LoVo (cell line): Measurements from ENCODE around the gene MAOA.
A peak's percentile ranks its signal among the peaks of the same experiment; 100 is the strongest.
"Not testable (repeated sequence)": the region's sequence is repeated elsewhere in the genome, so short reads cannot be mapped to it uniquely, and the experiment has no call there.

Experiments used
- DNase-seq: peaks from one replicate; pipeline ENCODE4 v3.0.0-alpha.2; 2016; ENCODE audit warnings: low spot score

The MAOA gene

DNA sequence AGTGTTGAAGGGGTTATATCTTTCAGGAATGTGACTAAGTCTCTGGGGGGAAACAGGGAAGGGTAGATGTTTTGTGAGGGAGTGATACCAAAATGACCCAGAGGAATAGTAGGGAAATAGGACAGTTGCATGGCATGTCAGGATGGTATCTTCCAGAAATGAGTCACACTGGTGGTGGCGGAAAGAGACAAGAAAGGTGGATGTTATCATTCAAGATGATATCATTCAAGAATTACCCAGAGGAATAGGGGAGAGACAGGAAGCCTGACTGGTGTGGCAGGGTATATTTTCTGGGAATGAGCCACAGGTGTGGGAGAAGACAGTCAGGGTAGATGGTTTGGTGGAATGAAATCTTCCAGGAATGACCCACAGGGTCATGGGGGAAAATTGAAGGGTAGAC, 61.1 kb downstream of the MAOA start:
- DNase-seq: no peak

DNA sequence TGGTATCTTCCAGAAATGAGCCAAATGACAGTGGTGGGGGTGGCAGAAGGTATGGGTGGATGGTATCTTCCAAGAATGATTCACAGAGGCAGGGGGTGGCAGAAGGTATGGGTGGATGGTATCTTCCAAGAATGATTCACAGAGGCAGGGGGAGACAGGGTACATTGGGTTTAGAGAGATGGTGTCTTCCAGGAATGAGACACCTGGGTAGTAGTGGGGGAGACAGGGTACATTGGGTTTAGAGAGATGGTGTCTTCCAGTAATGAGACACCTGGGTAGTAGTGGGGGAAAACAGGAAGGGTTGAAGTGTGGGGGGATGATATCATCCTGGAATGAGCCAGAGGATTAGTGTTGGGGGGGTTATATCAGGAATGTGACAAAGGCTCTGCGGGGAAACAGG, 62.0 kb downstream of the MAOA start:
- no peak for DNase-seq

DNA sequence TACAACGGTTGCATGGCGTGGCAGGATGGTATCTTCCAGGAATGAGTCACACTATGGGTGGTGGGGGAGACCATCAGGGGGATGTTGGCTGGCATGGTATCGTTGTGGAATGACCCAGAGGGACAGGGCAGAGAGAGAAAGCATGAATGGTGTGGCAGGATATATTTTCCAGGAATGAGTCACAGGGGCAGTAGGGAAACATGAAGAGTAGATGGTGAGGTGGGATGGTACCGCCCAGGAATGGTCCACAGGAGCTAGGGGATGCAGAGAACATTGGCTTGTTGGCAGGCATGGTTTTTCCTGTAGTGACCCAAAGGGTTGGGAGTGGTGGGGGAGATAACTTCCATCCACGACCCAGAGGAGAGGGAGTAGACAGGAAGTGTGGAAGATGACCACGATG, 62.4 kb downstream of the MAOA start:
- DNase-seq: no peak

DNA sequence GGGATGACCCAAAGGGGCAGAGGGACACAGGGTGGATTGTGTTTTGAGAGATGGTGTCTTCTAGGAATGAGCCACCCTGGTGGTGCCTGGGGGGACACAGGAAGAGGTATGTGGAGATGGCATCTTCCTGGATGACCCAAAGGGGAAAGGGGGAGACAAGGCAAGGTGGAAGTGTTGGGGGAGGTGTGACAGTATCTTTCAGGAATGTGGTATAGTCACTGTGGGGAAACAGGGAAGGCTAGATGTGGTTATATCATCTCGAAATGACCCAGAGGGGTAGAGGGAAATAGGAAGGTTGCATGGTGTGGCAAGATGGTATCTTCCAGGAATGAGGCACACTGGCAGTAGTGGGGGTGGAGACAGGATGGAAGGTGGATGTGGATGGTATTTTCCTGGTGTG, 62.9 kb downstream of the MAOA start:
- no peak for DNase-seq

DNA sequence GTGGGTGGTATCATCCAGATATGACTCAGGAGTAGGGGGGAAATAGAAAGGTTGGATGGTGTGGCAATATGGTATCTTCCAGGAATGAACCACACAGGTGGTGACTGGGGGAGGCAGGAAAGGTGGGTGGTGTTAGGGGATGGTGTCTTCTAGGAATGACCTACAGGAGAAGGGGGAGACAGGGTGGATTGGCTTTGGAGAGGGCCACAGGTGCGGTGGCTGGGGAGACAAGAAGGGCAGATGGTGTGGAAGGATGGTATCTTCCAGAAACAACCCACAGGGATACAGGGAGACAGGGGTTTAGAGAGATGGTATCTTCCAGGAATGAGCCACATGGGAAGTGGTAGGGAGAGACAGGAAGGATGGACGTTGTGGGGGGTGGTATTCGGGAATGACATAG, 64.0 kb downstream of the MAOA start:
- DNase-seq: no peak

DNA sequence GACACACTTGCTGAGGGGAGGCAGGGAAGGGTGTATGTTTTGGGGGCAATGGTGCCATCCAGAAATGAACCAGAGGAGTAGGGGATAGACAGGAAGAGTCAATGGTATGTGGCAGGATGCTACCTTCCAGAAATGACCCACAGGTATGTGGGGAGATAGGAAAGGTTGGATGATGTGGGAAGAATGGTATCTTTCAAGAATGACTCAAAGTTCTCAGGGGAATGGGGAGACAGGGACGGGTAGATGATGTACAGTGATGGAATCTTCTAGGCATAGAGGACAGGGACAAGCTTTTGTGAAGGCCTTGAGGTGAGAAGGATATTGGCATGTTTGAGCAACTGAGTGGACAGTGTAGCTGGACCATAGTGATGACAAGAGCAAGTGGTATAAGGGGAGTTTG, 64.9 kb downstream of the MAOA start:
- DNase-seq: no peak

DNA sequence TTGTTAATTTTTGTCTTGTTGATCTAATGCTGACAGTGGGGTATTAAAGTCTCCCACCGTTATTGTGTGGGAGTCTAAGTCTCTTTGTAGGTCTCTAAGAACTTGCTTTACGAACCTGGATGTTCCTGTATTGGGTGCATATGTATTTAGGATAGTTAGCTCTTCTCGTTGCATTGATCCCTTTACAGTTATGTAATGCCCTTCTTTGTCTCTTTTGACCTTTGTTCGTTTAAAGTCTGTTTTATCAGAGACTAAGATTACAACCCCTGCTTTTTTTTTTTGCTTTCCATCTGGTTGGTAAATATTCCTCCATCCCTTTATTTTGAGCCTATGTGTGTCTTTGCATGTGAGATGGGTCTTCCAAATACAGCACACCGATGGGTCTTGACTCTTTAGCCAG, 69.1 kb downstream of the MAOA start:
- not testable (repeated sequence) for DNase-seq

DNA sequence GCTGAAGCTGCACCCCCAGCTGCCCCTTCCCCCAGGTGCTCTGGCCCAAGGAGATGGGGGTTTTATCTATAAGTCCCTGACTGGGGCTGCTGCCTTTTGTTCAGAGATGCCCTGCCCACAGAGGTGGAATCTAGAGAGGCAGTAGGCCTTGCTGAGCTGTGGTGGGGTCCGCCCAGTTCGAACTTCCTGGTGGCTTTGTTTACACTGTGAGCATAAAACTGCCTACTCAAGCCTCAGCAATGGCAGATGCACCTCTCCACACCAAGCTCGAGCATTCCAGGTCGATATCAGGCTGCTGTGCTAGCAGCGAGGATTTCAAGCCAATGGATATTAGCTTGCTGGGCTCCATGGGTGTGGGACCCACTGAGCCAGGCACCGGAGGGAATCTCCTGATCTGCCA, 71.2 kb downstream of the MAOA start:
- DNase-seq: not testable (repeated sequence)

DNA sequence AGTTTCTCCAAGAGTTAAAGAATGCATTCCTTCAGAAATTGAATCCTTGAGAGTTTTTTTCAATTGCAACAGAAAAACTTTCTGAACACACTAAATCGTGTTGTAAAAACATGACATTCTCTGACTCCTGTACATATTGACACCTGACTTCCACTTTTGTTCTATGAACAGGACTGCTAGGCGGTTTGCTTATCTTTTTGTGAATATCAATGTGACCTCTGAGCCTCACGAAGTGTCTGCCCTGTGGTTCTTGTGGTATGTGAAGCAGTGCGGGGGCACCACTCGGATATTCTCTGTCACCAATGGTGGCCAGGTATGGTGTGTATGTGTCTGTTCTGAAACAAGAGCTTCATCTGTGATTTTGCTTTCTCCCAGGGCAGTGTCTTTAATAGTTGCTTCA, 71.9 kb downstream of the MAOA start:
- no peak for DNase-seq

DNA sequence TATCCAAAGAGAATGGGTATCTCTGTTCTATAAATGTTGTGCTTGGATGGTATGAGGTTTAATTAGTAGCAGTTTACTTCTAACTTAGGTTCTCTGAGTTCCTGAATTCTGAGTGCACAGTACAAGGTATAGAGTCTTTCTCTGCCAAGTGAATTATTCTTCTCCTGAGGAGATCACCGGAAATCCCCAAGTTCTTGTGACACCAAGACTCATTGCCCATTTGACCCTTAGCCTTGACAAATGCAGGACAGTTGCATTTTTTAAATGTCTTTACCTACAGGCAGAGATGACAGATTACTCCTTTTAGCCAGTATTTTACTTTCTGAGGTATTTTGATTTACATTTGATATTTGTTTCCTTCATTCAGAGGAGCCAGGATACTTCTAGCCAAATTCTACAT, 72.9 kb downstream of the MAOA start:
- DNase-seq: no peak

DNA sequence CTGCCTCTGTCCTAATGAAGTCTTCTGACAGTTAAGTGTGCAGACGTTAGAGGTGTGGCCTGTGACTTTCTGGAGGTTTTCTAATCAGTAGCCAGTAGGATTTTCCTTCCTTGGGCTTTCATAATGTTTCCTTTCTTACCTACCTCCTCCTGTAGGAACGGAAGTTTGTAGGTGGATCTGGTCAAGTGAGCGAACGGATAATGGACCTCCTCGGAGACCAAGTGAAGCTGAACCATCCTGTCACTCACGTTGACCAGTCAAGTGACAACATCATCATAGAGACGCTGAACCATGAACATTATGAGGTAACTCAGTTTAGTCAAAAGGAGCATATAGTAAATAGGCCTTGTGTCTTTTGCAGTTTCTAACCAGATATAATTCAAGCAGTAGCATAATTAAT, 75.0 kb downstream of the MAOA start:
- DNase-seq: no peak

DNA sequence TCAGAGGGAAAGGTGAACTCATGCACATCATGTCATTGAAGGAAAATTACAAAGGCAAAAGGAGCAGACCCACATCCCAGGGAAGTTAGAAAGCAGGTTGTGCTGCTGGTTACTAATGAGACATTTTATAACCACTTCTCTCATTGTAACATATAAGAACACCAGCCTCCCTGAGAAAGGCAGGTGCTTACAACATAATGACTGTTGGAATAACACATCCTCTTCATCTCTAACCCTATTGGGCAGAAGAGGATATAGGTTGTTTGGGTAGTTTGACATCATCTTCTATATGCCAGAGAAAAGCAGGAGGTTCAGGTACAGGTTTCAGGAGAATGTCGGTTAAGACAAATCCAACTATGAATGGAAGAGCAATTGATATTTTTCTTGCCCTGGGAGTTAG, 77.6 kb downstream of the MAOA start:
- no peak for DNase-seq

DNA sequence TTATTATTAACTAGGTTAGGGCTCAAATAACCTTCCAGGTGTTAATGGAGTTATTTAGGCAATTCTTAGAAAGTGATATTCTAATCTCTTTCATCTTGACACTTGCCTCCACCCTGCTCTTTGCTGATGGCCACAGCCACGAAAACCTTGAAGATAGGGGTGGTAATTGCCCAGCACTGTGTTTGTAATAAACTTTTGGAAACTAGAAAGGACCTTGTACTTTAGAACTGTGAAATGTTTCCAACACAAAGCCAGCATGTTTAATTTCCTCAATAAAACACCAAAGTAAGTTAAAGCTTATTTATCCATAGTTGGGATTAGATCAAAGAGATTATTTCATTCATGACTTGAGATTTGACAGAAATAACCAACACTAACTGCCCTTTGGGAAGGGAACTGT, 78.3 kb downstream of the MAOA start:
- DNase-seq: no peak

DNA sequence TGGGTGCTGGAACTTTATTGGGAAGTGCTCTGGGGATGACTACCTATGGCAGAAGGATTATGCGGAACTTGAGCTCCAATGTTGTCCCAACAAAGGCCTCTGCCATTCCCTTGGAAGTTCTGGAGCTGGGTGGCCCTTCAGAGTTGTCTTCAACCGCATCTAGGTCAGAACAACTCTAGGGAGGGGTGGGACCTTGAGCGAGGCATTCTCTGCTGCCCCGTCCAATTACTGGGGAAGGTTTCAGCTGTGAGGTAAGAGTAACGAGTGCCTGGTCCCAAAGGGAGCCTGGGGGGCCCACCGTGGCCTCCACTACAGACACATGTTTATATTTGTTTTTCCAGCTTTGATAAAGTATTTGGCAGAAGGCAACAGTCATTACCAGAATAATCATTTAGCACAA, 79.4 kb downstream of the MAOA start:
- DNase-seq: no peak

DNA sequence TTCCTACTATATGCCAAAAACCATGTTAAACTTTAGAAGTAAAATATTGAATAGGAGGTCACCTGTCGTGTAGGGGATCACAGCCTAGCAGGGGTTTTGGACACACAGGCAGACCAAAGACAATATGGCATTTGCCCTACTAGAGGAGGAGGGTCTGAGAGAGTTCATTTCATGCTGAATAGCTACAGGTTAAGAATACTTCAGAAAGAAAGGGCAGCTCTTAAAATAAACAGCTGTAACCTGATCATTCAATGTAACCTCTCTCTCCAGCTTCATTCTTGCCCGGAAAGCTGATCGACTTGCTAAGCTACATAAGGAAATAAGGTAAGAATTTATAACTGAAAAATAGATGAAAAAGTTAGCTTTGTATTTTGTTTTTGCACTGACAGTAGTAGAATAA, 79.9 kb downstream of the MAOA start:
- DNase-seq: no peak

DNA sequence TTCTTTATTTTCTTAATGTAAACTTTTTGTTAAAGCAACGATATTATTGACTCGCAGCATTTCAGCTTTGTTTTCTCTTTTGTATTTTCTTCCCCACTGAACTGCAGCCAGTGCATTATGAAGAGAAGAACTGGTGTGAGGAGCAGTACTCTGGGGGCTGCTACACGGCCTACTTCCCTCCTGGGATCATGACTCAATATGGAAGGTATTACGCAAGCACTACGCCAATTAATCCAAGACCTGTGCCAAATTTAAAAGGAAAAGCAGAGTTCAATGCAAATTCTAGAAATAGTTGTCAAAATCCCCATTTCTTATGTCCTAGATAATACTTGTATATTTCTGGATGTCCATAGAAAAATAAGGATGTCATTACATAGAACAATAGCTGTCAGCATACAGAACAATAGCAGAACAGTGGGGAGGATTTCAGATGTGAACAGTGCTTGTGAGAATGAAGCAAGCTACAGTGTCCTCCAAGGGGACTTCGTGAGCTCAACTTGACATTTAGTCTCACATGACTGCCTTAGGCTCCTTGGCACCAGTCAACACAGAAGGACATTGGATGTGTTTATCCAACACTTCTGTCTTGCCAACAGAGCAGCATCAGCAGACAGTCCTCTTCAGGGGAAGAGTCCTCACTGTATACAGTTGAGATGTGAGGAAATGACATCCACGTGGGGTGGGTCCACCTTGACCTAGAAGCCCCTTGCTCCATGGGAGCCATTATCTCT, 85.9 kb downstream of the MAOA start:
- DNase-seq: no peak

DNA sequence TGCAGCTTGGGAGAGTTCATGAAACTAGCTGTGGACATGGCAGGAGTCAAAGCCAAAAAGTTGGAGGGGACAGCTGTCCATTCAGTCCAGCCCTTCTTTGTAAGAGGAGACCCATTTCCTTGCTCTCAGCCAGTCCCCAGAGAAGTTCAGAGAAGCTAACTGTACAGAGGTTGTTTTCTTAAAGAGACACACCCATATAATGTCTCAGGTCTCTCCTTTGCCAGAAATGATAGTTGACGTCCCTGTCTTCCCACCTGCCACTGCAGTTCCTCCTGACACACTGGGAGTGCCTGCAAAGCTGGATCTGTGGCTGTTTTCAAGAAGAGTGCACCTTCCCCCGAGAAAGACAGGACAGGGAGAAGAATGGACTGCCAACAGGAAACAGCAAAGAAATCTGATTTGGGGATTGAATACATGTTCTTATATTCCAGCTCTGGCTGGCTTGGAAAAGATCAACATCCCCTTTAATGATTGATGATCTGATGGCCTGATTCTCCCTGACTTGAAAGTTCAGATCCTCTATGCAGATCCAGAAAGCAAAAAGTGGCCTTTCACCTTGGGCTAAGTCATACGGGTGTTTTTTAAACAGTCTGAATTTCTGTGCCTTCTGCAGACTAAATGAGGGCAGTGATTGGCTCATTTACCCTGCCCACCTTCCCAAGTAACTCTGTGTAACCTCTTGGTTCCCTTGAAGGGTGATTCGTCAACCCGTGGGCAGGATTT, 87.2 kb downstream of the MAOA start:
- DNase-seq: no peak

DNA sequence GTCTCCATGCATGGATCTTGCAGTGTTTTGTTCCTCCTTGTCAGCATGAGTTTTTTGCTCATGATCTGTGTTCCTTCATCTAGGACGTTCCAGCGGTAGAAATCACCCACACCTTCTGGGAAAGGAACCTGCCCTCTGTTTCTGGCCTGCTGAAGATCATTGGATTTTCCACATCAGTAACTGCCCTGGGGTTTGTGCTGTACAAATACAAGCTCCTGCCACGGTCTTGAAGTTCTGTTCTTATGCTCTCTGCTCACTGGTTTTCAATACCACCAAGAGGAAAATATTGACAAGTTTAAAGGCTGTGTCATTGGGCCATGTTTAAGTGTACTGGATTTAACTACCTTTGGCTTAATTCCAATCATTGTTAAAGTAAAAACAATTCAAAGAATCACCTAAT, 88.2 kb downstream of the MAOA start:
- no peak for DNase-seq

DNA sequence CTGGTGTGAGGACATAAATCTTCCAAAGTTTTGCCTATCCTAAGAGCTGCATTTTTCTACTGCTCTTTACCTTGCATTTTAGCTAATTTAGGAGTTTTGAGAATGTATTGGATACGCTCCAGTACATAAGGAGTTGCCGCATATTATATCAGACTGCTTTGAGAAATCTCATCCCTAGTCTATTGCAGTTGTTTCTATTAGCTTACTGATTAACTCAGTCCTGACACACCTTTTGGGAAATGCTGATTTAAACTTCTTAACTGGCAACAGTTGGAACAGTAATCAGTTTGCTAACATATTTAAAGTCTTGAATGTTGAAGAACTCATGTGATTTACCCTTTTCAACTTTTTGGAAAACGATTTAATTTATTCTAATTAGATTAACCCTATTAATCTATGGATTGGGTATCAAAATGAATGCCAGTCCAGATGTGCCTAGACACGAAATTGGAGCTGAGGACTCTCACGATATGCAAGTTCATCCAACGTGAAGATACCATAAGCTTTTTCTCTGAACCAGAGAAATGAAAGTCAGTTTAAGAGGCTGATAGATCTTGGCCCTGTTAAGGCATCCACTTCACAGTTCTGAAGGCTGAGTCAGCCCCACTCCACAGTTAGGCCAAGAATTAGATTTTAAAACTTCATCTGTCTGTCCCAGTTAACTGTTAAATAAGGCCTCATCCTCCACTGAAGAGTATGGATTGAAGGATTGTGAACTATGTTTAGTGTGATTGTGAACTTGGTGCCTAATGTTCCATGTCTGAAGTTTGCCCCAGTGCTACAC, 90.0 kb downstream of the MAOA start:
- DNase-seq: no peak

DNA sequence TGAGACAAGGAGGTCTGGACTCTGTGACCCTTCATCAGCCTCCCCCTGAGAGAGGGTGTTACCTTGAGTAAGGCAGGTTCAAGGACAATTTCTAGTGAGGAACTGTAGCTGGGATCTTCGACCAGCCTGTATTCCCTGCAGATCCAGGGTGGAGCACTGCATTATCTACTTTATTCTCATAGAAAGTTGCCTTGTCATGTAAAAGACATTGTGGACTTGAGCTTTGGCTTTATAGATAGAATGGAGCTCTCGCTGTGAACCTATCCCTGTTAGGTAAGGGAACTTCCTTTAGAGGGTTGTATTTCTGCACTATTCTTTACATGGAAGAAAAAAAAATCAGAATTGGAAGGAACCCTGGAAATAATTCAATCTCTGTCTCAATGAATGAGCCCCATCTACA, 91.4 kb downstream of the MAOA start:
- no peak for DNase-seq

DNA sequence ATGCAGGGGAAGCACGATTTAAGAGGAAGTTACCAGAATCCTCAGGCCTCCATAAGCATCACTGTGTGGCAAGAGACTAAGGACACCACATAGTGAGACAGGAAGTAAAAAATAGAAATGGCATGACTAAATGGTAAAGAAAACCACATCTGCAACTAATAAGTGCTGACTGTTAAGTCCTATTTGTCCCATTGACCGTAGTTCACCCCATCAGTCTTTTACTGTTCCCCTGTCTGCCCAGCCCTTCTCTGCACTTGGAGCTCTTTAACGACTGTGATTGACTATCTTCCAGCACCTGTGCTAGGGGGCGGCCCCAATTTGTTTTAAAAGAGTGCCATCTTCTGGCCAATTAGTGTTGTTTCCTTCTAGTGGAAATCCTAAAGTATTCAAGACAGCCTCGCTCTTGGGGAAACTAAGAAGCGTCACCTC, 94.2 kb downstream of the MAOA start:
- peak; percentile 54 for DNase-seq

DNA sequence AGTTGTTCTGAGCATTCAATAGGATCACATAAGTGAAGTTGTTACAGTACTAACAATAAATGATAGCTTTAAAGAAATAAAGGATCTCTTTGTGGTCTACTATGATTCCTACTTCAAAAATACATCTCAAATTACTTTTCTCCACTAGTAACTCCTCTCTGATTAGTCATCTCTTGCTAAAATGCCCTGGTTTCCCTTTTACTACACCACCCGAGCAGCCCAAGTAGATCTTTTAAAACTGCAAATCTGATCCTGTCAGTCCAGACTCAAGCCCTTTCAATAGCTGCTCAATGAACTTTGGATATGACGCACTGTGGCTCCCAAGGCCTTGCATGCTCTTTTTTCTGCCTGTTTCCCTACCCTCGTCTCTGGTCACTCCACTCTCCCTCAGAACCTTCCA, 97.5 kb downstream of the MAOA start:
- DNase-seq: no peak

DNA sequence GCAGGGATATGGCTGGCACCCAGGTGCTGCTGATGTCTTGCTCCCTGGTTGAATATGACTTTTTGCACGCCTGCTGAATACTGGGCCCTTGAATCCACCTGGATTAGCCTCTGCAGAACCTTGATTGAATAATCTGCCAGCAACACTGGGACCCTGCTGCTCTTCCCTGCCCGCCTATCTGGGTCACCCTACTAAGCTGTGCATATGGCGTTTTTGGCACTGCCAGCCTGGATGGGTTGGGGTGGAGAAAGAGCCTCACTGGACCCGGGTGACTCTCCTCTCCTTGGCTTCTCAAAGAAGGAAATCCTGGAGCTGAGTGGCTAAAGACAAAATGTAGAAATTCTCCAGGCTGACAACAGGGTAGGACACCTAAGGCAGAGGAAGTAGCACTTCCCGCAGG, 100.0 kb downstream of the MAOA start:
- no peak for DNase-seq
